Measurements from ENCODE around the gene ANXA4.

The ANXA4 gene

DNA sequence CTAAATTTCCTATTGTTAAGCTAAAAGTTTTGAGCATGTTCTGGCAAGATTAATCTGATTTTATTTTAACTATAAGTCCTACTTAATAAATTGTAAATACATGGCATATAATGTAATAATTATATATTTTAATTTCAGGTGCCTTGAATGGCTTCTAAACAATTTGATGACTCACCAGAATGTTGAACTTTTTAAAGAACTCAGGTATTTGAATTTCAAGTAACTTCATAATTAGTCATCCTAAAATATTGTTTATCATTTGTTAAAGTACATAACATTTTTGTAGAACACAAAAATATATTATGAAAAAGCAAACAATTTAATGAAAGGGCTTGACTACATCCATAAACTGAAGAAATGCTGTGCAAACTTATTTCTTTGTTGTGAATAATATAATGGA, 102.1 kb downstream of the ANXA4 start:
- H3K27ac ChIP-seq (replicated peaks), result no peak overlapping the region
- no peak for DNase-seq (ENCODE audit: low read depth in 1 of 2, low spot score in 1 of 2)
- TF ChIP-seq, protein P1, sequence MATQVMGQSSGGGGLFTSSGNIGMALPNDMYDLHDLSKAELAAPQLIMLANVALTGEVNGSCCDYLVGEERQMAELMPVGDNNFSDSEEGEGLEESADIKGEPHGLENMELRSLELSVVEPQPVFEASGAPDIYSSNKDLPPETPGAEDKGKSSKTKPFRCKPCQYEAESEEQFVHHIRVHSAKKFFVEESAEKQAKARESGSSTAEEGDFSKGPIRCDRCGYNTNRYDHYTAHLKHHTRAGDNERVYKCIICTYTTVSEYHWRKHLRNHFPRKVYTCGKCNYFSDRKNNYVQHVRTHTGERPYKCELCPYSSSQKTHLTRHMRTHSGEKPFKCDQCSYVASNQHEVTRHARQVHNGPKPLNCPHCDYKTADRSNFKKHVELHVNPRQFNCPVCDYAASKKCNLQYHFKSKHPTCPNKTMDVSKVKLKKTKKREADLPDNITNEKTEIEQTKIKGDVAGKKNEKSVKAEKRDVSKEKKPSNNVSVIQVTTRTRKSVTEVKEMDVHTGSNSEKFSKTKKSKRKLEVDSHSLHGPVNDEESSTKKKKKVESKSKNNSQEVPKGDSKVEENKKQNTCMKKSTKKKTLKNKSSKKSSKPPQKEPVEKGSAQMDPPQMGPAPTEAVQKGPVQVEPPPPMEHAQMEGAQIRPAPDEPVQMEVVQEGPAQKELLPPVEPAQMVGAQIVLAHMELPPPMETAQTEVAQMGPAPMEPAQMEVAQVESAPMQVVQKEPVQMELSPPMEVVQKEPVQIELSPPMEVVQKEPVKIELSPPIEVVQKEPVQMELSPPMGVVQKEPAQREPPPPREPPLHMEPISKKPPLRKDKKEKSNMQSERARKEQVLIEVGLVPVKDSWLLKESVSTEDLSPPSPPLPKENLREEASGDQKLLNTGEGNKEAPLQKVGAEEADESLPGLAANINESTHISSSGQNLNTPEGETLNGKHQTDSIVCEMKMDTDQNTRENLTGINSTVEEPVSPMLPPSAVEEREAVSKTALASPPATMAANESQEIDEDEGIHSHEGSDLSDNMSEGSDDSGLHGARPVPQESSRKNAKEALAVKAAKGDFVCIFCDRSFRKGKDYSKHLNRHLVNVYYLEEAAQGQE (IDR thresholded peaks at IDR 0.05; ENCODE audit: insufficient replicate concordance, low read depth), result no peak
- no peak for TF ChIP-seq SPI1 (IDR thresholded peaks at IDR 0.05; ENCODE audit: borderline replicate concordance, low read depth)
- H3K4me3 ChIP-seq (replicated peaks; ENCODE audit: insufficient read depth, low read length), result no peak overlapping the region
- H3K27me3 ChIP-seq (ENCODE audit: insufficient read depth, poor library complexity, severe bottlenecking), result no peaks in the 10 kb centered on the region

DNA sequence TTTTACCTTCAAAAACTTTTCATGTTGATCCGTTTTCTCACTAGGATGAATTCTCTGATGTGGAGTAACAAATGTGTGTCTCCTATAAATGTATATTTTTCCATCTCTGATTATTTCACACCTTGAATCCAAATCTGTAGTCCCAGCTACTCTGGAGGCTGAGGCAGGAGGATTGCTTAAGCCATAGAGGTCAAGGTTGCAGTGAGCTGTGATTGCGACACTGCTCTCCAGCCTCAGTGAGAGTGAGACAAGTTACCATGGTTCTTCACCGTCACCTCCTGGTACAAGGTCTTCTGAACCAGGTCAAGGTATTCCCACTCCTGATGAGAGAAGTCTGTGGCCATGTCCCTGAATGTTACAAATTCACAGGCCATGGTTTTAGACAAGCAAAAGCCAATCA, 102.6 kb downstream of the ANXA4 start:
- Histone ChIP-seq H3K27ac (replicated peaks) (no peak overlapping the region), H3K27me3 (ENCODE audit: insufficient read depth, poor library complexity, severe bottlenecking) (no peaks in the 10 kb centered on the region), H3K4me3 (replicated peaks; ENCODE audit: insufficient read depth, low read length) (no peak overlapping the region)
- TF ChIP-seq, protein P2, sequence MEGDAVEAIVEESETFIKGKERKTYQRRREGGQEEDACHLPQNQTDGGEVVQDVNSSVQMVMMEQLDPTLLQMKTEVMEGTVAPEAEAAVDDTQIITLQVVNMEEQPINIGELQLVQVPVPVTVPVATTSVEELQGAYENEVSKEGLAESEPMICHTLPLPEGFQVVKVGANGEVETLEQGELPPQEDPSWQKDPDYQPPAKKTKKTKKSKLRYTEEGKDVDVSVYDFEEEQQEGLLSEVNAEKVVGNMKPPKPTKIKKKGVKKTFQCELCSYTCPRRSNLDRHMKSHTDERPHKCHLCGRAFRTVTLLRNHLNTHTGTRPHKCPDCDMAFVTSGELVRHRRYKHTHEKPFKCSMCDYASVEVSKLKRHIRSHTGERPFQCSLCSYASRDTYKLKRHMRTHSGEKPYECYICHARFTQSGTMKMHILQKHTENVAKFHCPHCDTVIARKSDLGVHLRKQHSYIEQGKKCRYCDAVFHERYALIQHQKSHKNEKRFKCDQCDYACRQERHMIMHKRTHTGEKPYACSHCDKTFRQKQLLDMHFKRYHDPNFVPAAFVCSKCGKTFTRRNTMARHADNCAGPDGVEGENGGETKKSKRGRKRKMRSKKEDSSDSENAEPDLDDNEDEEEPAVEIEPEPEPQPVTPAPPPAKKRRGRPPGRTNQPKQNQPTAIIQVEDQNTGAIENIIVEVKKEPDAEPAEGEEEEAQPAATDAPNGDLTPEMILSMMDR (IDR thresholded peaks at IDR 0.05; ENCODE audit: insufficient read depth, low read length), result no peak
- TF ChIP-seq SPI1 (IDR thresholded peaks at IDR 0.05; ENCODE audit: borderline replicate concordance, low read depth) (no peak), GABPA (IDR thresholded peaks at IDR 0.05; ENCODE audit: low read depth) (no peak), POLR2AphosphoS5 (IDR thresholded peaks at IDR 0.05; ENCODE audit: low read depth) (no peak)
- TF ChIP-seq, protein P1 (IDR thresholded peaks at IDR 0.05; ENCODE audit: insufficient replicate concordance, low read depth), result no peak
- no peak for DNase-seq (ENCODE audit: low read depth in 1 of 2, low spot score in 1 of 2)

DNA sequence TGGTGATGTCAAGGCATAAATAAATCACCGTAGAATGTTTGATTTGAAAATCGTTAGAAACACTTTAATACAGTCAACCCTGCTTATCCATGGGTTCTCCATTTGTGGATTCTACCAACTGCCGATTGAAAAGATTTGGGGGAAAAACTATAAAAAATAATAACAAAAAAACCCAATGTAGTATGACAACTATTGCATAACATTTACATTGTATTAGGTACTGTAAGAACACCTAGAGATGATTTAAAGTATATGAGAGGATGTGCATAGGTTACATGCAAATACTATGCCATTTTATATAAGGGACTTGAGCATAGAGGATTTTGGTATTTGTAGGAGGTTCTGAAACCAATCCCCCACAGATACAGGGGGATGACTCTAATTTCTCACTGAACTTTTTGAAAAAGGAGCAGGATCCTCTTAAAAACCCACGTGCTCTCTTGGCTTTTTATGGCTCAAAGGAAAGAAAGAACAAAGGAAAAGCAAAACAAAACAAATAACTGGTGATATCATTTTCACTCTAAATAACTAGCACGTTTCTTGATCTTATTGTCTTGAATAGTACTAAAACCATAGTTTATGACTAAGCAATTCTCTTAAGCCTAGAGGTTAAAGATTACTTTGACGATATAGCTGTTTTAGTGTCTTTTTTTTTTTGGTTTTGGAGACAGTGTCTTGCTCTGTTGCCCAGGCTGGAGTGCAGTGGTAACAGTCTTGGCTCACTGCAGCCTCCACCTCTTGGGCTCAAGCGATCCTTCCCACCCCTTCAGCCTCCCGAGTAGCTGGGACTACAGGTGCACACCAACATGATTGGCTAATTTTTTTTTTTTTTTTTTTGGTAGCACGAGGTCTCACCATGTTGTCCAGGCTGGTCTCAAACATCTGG, 104.5 kb downstream of the ANXA4 start:
- TF ChIP-seq, protein P2 (IDR thresholded peaks at IDR 0.05; ENCODE audit: insufficient read depth, low read length), result no peak
- no peak for TF ChIP-seq GABPA (IDR thresholded peaks at IDR 0.05; ENCODE audit: low read depth)
- no peak for TF ChIP-seq SPI1 (IDR thresholded peaks at IDR 0.05; ENCODE audit: borderline replicate concordance, low read depth)
- TF ChIP-seq, protein P1 (IDR thresholded peaks at IDR 0.05; ENCODE audit: insufficient replicate concordance, low read depth), result no peak
- no peak for TF ChIP-seq POLR2AphosphoS5 (IDR thresholded peaks at IDR 0.05; ENCODE audit: low read depth)
- Histone ChIP-seq H3K4me3 (replicated peaks; ENCODE audit: insufficient read depth, low read length) (no peak overlapping the region), H3K27ac (replicated peaks) (0 out of 2 replicates have a peak overlapping the region, but pooled peaks have one; percentile 6), H3K27me3 (ENCODE audit: insufficient read depth, poor library complexity, severe bottlenecking) (no peaks in the 10 kb centered on the region)
- no peak for DNase-seq (ENCODE audit: low read depth in 1 of 2, low spot score in 1 of 2)
